HEK293 (cell line): Measurements from ENCODE around the gene HIF1AN.

Source experiments
- CTCF ChIA-PET: fragments of 350-600 bp; formaldehyde crosslinking; extraction: SDS; loops from one replicate; lab custom pipeline; 2021; ENCODE audit warnings: antibody characterized with exemption; lab: Yijun Ruan, JAX
- POLR2A ChIA-PET: fragments of 300-600 bp; formaldehyde crosslinking; extraction: SDS; loops from one replicate; lab custom pipeline; 2020; ENCODE audit warnings: antibody characterized with exemption, inconsistent platforms; lab: Yijun Ruan, JAX
- H3K27ac ChIP-seq: fragments of 200-500 bp; sonication (Bioruptor generic); 2 replicates; pipeline ENCODE4 v1.5.1; 2014; ENCODE audit warnings: low read depth, low read length, control low read depth, inconsistent platforms; ENCODE audit errors: extremely low read depth
- H3K36me3 ChIP-seq, 2 experiments: fragments of 200-500 bp in 1 of 2; sonication (Bioruptor generic) in 1 of 2; 1 replicate in 1 of 2; 2 replicates in 1 of 2; pipeline ENCODE4 v1.5.1; 2014 to 2017; ENCODE audit warnings: inconsistent platforms in 2 of 2, low read length in 2 of 2; ENCODE audit not compliant: control insufficient read depth in 2 of 2, insufficient read depth in 1 of 2
- H3K4me1 ChIP-seq: fragments of 200-500 bp; sonication (Bioruptor generic); 2 replicates; pipeline ENCODE4 v1.5.1; 2014; ENCODE audit warnings: mild to moderate bottlenecking, low read length, inconsistent platforms; ENCODE audit not compliant: control insufficient read depth, insufficient read depth
- H3K4me3 ChIP-seq: 2 replicates; pipeline ENCODE4 v1.5.1; 2011; ENCODE audit warnings: low read depth, mild to moderate bottlenecking, control low read depth, low read length, moderate library complexity
- H3K9me3 ChIP-seq: fragments of 200-500 bp; sonication (Bioruptor generic); 2 replicates; pipeline ENCODE4 v1.5.1; 2014; ENCODE audit warnings: low read depth, low read length, inconsistent platforms; ENCODE audit not compliant: control insufficient read depth, insufficient read depth
- GLI4 ChIP-seq: fragments of 450-650 bp; formaldehyde crosslinking; IDR thresholded peaks from 2 replicates; pipeline ENCODE4 v1.5.1; 2016; ENCODE audit warnings: missing biosample characterization, missing genetic modification characterization
- KLF8 ChIP-seq: fragments of 450-650 bp; formaldehyde crosslinking; IDR thresholded peaks from 2 replicates; pipeline ENCODE4 v1.5.1; 2016; ENCODE audit warnings: missing biosample characterization, missing genetic modification characterization
- SP2 ChIP-seq: fragments of 450-650 bp; formaldehyde crosslinking; IDR thresholded peaks from 2 replicates; pipeline ENCODE4 v1.5.1; 2016; ENCODE audit warnings: missing biosample characterization, missing genetic modification characterization
- ZBTB48 ChIP-seq: fragments of 450-650 bp; formaldehyde crosslinking; IDR thresholded peaks from 2 replicates; pipeline ENCODE4 v1.5.1; 2016; ENCODE audit warnings: missing biosample characterization, missing genetic modification characterization
- ZNF114 ChIP-seq: fragments of 450-650 bp; formaldehyde crosslinking; IDR thresholded peaks from 2 replicates; pipeline ENCODE4 v1.5.0; 2017; ENCODE audit warnings: missing biosample characterization, missing genetic modification characterization
- ZNF19 ChIP-seq: fragments of 450-650 bp; formaldehyde crosslinking; IDR thresholded peaks from 2 replicates; pipeline ENCODE4; 2016; ENCODE audit warnings: missing biosample characterization, missing genetic modification characterization, low read depth
- ZNF2 ChIP-seq: fragments of 450-650 bp; formaldehyde crosslinking; IDR thresholded peaks from 2 replicates; pipeline ENCODE4 v1.5.1; 2016; ENCODE audit warnings: missing biosample characterization, missing genetic modification characterization
- ZNF266 ChIP-seq: fragments of 450-650 bp; formaldehyde crosslinking; IDR thresholded peaks from 2 replicates; pipeline ENCODE4 v1.5.1; 2016; ENCODE audit warnings: missing biosample characterization, missing genetic modification characterization, low read depth
- ZNF274 ChIP-seq, 2 experiments: fragments of 200-500 bp in 1 of 2; fragments of 450-650 bp in 1 of 2; sonication (Bioruptor generic) in 1 of 2; formaldehyde crosslinking in 1 of 2; IDR thresholded peaks; 2 replicates each; pipeline versions ENCODE4 v1.5.1 to v1.6.1; 2014 to 2016; ENCODE audit warnings: borderline replicate concordance in 1 of 2, inconsistent platforms in 1 of 2, low read length in 1 of 2, missing biosample characterization in 1 of 2, missing genetic modification characterization in 1 of 2
- ZNF37A ChIP-seq: fragments of 450-650 bp; IDR thresholded peaks from 2 replicates; pipeline ENCODE4 v1.5.1; 2018; ENCODE audit warnings: missing biosample characterization, missing genetic modification characterization
- ZNF391 ChIP-seq: fragments of 450-650 bp; formaldehyde crosslinking; IDR thresholded peaks from 2 replicates; pipeline ENCODE4 v1.5.1; 2016; ENCODE audit warnings: low read depth, missing biosample characterization, missing genetic modification characterization, borderline replicate concordance
- ZNF433 ChIP-seq: fragments of 450-650 bp; formaldehyde crosslinking; IDR thresholded peaks from 2 replicates; pipeline ENCODE4 v1.5.1; 2016; ENCODE audit warnings: missing biosample characterization, missing genetic modification characterization, low read depth
- ZNF521 ChIP-seq: fragments of 450-650 bp; formaldehyde crosslinking; IDR thresholded peaks from 2 replicates; pipeline ENCODE4 v1.5.1; 2017; ENCODE audit warnings: missing biosample characterization, mild to moderate bottlenecking, missing genetic modification characterization
- ZNF571 ChIP-seq: fragments of 450-650 bp; formaldehyde crosslinking; IDR thresholded peaks from 2 replicates; pipeline ENCODE4 v1.5.0; 2017; ENCODE audit warnings: missing biosample characterization, missing genetic modification characterization
- ZNF76 ChIP-seq: fragments of 450-650 bp; formaldehyde crosslinking; IDR thresholded peaks from 2 replicates; pipeline ENCODE4; 2016; ENCODE audit warnings: low read depth, missing biosample characterization, missing genetic modification characterization, borderline replicate concordance
- TF ChIP-seq, protein P1 (sequence below): IDR thresholded peaks from 2 replicates; pipeline ENCODE4 v1.6.1; 2011; ENCODE audit warnings: mild to moderate bottlenecking, low read depth, low read length, borderline replicate concordance
- TF ChIP-seq, protein P2 (sequence below): fragments of 450-650 bp; formaldehyde crosslinking; conservative IDR thresholded peaks from 2 replicates; pipeline ENCODE4 v1.5.1; 2016; ENCODE audit warnings: low read depth, missing biosample characterization, missing genetic modification characterization

The HIF1AN gene

DNA sequence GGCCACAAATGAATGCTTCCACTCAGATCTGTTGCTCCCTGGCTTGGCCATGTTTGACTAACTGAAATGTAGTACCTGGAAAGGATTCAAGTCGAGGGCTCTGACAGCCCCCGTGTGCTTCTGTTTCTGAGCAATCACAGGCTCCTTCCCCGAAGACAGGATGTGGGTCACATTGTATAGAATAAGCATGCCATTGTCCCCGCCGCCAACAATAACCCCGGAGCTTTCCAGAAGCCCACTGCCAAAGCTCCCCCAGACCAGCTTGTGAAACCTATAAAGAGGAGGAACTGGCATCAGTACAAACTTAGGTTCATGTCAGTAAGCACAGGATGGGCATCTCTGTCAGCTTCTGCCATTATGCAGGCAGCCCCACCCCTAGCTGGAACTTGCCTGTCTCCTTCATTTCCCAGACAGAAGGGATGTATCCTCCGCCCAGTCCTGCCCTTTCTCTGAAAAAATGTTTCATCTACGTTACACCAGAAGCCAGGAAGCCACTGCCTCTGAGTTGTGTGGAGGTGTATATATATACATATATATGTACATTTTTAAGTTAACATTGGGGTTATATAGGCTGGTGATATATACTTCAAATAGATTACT is 26.4 kb upstream of the HIF1AN start:
- TF ChIP-seq, protein P1, sequence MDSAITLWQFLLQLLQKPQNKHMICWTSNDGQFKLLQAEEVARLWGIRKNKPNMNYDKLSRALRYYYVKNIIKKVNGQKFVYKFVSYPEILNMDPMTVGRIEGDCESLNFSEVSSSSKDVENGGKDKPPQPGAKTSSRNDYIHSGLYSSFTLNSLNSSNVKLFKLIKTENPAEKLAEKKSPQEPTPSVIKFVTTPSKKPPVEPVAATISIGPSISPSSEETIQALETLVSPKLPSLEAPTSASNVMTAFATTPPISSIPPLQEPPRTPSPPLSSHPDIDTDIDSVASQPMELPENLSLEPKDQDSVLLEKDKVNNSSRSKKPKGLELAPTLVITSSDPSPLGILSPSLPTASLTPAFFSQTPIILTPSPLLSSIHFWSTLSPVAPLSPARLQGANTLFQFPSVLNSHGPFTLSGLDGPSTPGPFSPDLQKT: no peak
- TF ChIP-seq ZBTB48 (no peak), ZNF76 (tag by site-specific recombination) (no peak), ZNF37A (no peak), ZNF521 (tag by site-specific recombination) (no peak), ZNF433 (tag by site-specific recombination) (no peak), KLF8 (tag by site-specific recombination) (no peak), ZNF391 (tag by site-specific recombination) (no peak), GLI4 (no peak), ZNF266 (tag by site-specific recombination) (no peak)
- TF ChIP-seq, protein P2, sequence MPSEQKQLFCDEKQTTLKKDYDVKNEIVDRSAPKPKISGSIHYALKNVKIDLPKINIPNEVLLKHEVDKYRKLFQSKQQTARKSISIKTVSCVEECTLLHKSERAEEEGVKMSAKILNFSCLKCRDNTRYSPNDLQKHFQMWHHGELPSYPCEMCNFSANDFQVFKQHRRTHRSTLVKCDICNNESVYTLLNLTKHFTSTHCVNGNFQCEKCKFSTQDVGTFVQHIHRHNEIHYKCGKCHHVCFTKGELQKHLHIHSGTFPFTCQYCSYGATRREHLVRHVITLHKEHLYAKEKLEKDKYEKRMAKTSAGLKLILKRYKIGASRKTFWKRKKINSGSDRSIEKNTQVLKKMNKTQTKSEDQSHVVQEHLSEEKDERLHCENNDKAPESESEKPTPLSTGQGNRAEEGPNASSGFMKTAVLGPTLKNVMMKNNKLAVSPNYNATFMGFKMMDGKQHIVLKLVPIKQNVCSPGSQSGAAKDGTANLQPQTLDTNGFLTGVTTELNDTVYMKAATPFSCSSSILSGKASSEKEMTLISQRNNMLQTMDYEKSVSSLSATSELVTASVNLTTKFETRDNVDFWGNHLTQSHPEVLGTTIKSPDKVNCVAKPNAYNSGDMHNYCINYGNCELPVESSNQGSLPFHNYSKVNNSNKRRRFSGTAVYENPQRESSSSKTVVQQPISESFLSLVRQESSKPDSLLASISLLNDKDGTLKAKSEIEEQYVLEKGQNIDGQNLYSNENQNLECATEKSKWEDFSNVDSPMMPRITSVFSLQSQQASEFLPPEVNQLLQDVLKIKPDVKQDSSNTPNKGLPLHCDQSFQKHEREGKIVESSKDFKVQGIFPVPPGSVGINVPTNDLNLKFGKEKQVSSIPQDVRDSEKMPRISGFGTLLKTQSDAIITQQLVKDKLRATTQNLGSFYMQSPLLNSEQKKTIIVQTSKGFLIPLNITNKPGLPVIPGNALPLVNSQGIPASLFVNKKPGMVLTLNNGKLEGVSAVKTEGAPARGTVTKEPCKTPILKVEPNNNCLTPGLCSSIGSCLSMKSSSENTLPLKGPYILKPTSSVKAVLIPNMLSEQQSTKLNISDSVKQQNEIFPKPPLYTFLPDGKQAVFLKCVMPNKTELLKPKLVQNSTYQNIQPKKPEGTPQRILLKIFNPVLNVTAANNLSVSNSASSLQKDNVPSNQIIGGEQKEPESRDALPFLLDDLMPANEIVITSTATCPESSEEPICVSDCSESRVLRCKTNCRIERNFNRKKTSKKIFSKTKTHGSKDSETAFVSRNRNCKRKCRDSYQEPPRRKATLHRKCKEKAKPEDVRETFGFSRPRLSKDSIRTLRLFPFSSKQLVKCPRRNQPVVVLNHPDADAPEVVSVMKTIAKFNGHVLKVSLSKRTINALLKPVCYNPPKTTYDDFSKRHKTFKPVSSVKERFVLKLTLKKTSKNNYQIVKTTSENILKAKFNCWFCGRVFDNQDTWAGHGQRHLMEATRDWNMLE (tag by site-specific recombination): no peak
- TF ChIP-seq, all 188 proteins: peak for 0
- ChIA-PET CTCF (interaction anchor here (0.6 to 8.8 kb wide), 36 partner anchors 7 to 664 kb away, joined by 3 to 97 read pairs (median 5); partner anchors contain the start of gene HIF1AN), POLR2A (no interaction called here)
- H3K36me3 ChIP-seq: peaks cover 0 to 55% of the 10 kb centered on the region in 2 experiments; a peak in 1 of 3 replicates
- no peak overlapping the region for H3K27ac ChIP-seq
- H3K4me1 ChIP-seq: no peaks in the 10 kb centered on the region
- H3K4me3 ChIP-seq: no peak overlapping the region
- no peaks in the 10 kb centered on the region for H3K9me3 ChIP-seq

DNA sequence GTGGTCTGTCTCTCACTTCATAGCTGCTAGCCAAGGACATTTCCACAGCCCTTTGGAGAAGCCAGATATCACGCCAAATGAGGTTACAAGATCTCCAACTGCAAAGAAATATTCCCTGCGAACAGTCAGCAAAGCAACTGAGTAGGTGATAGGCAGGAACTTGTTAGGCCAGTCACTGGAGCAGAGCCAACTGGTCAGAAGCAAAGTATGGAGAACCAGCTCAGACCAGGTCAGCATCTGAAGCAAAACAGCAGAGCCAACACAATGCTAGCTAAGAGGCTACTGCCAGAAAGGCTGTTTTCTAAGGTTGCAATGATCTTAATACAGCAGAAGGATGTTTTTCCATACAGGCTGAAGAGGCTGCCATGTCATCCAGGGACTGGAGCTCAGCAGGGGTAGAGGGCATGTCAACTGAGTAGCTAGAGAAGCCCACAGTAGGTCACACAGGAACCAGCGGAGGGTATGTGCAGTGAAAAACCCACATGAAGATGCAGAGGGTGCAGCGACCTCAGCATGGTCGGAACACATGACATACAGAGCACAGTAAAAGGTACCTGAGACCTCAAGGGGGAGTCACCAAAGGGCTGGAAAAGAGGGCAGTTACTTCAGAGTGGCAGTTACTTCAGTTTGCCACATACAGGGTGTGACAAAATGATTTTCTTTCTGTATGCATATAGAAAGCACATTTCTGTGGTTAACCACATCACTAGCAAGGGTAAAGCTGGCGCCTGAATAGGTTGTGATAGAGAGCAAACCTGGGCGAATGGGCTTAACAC is 25.0 kb upstream of the HIF1AN start:
- Histone ChIP-seq H3K9me3 (no peaks in the 10 kb centered on the region), H3K27ac (no peak overlapping the region), H3K36me3 (peaks cover 0 to 47% of the 10 kb centered on the region in 2 experiments; a peak in 2 of 3 replicates), H3K4me1 (no peaks in the 10 kb centered on the region), H3K4me3 (no peak overlapping the region)
- ChIA-PET CTCF (interaction anchor here (0.6 to 8.8 kb wide), 15 partner anchors 7 to 368 kb away, joined by 3 to 97 read pairs (median 8); no protein-coding TSS in a partner anchor), POLR2A (interaction anchor here (0.9 kb wide), 1 partner anchor 164 kb away, joined by 6 read pairs; the partner anchor contains the start of gene SCD)
- no peak for TF ChIP-seq KLF8 (tag by site-specific recombination)
- no peak for TF ChIP-seq ZNF19 (tag by site-specific recombination)
- TF ChIP-seq SP2: no peak
- TF ChIP-seq ZNF571: no peak
- no peak for TF ChIP-seq ZNF274 (IDR thresholded peaks at IDR 0.05; ENCODE audit: low read length)
- TF ChIP-seq ZNF274 (tag by site-specific recombination; IDR thresholded peaks at IDR 0.05; ENCODE audit: borderline replicate concordance): no peak
- TF ChIP-seq ZNF2: no peak
- TF ChIP-seq GLI4: no peak
- TF ChIP-seq ZNF114 (tag by site-specific recombination): no peak
